Measurements from ENCODE around the gene TWF1.
"Not testable (repeated sequence)": the region's sequence is repeated elsewhere in the genome, so short reads cannot be mapped to it uniquely, and the experiment has no call there.

GRCh38 chr12:43751360-43751759, 54.8 kb downstream of the TWF1 start:
- TF ChIP-seq EP300 (IDR thresholded peaks at IDR 0.05; ENCODE audit: borderline replicate concordance in 1 of 2, low read depth in 2 of 2, low read length in 2 of 2); CTCF (IDR thresholded peaks at IDR 0.05; ENCODE audit: control extremely low read depth in 1 of 3, insufficient read depth in 1 of 3, low read depth in 1 of 3, low read length in 3 of 3): not testable (repeated sequence)

All from H1 (cell line).